SK-N-SH treated with all-trans-retinoic acid at 6 μM for 48 hours (cell line): Measurements from ENCODE around the gene TOM1L2.

ENCODE experiments used
- ATAC-seq: fragments of 200-7000 bp; cut with Tn5 transposase; 3 replicates; pipeline ENCODE4 v1.9.1; 2020; ENCODE audit warnings: mild to moderate bottlenecking, moderate library complexity
- ARNTL ChIP-seq: fragments of 450-650 bp; formaldehyde crosslinking; IDR thresholded peaks from 2 replicates; pipeline ENCODE4 v1.5.0; 2020; ENCODE audit warnings: low read depth, mild to moderate bottlenecking, moderate library complexity, borderline replicate concordance
- BACH2 ChIP-seq: fragments of 250-450 bp; sonication (Bioruptor Pico); IDR thresholded peaks from 2 replicates; pipeline ENCODE4 v1.9.0; 2021; ENCODE audit warnings: mild to moderate bottlenecking, borderline replicate concordance
- CSDC2 ChIP-seq: fragments of 250-450 bp; sonication (Bioruptor Pico); IDR thresholded peaks from 2 replicates; pipeline ENCODE4 v1.5.0; 2020; ENCODE audit warnings: mild to moderate bottlenecking, moderate library complexity
- ESRRG ChIP-seq: fragments of 250-450 bp; sonication (Bioruptor Pico); IDR thresholded peaks from 2 replicates; pipeline ENCODE4 v1.6.1; 2021; ENCODE audit warnings: mild to moderate bottlenecking
- GLIS3 ChIP-seq: fragments of 250-450 bp; sonication (Bioruptor Pico); IDR thresholded peaks from 2 replicates; pipeline ENCODE4 v1.5.0; 2020; ENCODE audit warnings: mild to moderate bottlenecking, moderate library complexity
- ISL1 ChIP-seq: fragments of 250-450 bp; sonication (Bioruptor Pico); IDR thresholded peaks from 2 replicates; pipeline ENCODE4 v2.1.2; 2022; ENCODE audit warnings: mild to moderate bottlenecking, moderate library complexity
- PPARA ChIP-seq: fragments of 250-450 bp; sonication (Bioruptor Pico); IDR thresholded peaks from 2 replicates; pipeline ENCODE4 v1.5.0; 2020; ENCODE audit warnings: mild to moderate bottlenecking, borderline replicate concordance
- SNAI2 ChIP-seq: fragments of 250-450 bp; sonication (Bioruptor Pico); IDR thresholded peaks from 2 replicates; pipeline ENCODE4 v1.5.0; 2020; ENCODE audit warnings: mild to moderate bottlenecking, moderate library complexity
- TCF4 ChIP-seq: fragments of 250-450 bp; sonication (Bioruptor Pico); IDR thresholded peaks from 2 replicates; pipeline ENCODE4 v1.8.0; 2021; ENCODE audit warnings: mild to moderate bottlenecking, moderate library complexity, borderline replicate concordance
- TOX ChIP-seq: fragments of 250-450 bp; sonication (Bioruptor Pico); IDR thresholded peaks from 2 replicates; pipeline ENCODE4 v1.8.0; 2021; ENCODE audit warnings: mild to moderate bottlenecking, moderate library complexity, borderline replicate concordance
- ZC3H10 ChIP-seq: fragments of 250-450 bp; sonication (Bioruptor Pico); IDR thresholded peaks from 2 replicates; pipeline ENCODE4 v1.5.1; 2021; ENCODE audit warnings: mild to moderate bottlenecking, moderate library complexity
- ZFP30 ChIP-seq: fragments of 450-650 bp; formaldehyde crosslinking; IDR thresholded peaks from 2 replicates; pipeline ENCODE4 v1.5.0; 2022; ENCODE audit warnings: mild to moderate bottlenecking, moderate library complexity
- ZNF565 ChIP-seq: fragments of 450-650 bp; formaldehyde crosslinking; conservative IDR thresholded peaks from 2 replicates; pipeline ENCODE4 v1.5.0; 2020; ENCODE audit warnings: low read depth, mild to moderate bottlenecking, moderate library complexity
- ZNF70 ChIP-seq: fragments of 450-650 bp; formaldehyde crosslinking; IDR thresholded peaks from 2 replicates; pipeline ENCODE4 v1.5.0; 2020; ENCODE audit warnings: mild to moderate bottlenecking, moderate library complexity
- TF ChIP-seq, protein P1 (sequence below): fragments of 250-450 bp; sonication (Bioruptor Pico); IDR thresholded peaks from 2 replicates; pipeline ENCODE4 v1.5.1; 2020; ENCODE audit warnings: low read depth, mild to moderate bottlenecking, moderate library complexity
- TF ChIP-seq, protein P2 (sequence below): fragments of 250-450 bp; sonication (Bioruptor Pico); IDR thresholded peaks from 2 replicates; pipeline ENCODE4 v1.5.0; 2020; ENCODE audit warnings: mild to moderate bottlenecking, moderate library complexity
- TF ChIP-seq, protein P3 (sequence below): fragments of 250-450 bp; sonication (Bioruptor Pico); IDR thresholded peaks from 2 replicates; pipeline ENCODE4 v1.8.0; 2020; ENCODE audit warnings: mild to moderate bottlenecking, moderate library complexity, borderline replicate concordance
- TF ChIP-seq, protein P4 (sequence below): fragments of 250-450 bp; sonication (Bioruptor Pico); IDR thresholded peaks from 2 replicates; pipeline ENCODE4 v1.5.1; 2021; ENCODE audit warnings: mild to moderate bottlenecking, moderate library complexity
- TF ChIP-seq, protein P5 (sequence below): fragments of 250-450 bp; sonication (Bioruptor Pico); IDR thresholded peaks from 2 replicates; pipeline ENCODE4 v1.8.0; 2021; ENCODE audit warnings: low read depth, mild to moderate bottlenecking, moderate library complexity, borderline replicate concordance

Gene TOM1L2

DNA sequence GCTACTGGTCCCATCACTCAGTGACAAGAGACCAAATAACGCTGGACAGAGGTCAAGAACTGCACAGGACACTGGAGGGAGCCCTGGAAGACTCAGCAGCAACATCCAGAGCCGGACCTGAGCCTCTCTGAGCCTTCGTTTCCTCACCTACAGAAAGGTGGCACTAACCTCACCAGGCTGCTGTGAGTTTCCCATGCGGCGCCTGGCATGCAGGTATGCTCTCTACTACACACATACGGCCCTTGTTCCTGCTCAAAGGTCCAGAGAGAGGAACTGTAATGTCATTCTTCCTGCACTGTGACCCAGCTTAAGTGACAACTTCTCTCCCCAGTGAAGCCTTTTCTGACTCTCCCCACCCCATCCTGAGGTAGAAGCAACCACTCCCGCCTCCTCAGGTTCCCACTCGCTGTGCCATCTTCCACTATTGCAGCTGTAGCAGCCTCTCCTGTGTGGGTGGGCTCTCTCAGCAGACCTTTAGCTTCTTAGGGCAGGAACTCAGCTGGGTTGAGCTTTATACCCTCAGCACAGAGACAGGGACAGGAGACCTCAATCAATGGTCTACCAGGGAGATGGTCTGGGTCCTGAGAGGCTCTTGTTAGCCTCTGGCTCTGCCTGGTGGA lies 91.5 kb downstream of the TOM1L2 start:
- ATAC-seq = no peak
- no peak for TF ChIP-seq SNAI2 (CRISPR knock-in tag)
- TF ChIP-seq, protein P1, sequence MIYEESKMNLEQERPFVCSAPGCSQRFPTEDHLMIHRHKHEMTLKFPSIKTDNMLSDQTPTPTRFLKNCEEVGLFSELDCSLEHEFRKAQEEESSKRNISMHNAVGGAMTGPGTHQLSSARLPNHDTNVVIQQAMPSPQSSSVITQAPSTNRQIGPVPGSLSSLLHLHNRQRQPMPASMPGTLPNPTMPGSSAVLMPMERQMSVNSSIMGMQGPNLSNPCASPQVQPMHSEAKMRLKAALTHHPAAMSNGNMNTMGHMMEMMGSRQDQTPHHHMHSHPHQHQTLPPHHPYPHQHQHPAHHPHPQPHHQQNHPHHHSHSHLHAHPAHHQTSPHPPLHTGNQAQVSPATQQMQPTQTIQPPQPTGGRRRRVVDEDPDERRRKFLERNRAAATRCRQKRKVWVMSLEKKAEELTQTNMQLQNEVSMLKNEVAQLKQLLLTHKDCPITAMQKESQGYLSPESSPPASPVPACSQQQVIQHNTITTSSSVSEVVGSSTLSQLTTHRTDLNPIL (CRISPR knock-in tag) = no peak
- TF ChIP-seq ZC3H10 (CRISPR knock-in tag) = no peak
- TF ChIP-seq ZNF70 = no peak
- TF ChIP-seq, protein P2, sequence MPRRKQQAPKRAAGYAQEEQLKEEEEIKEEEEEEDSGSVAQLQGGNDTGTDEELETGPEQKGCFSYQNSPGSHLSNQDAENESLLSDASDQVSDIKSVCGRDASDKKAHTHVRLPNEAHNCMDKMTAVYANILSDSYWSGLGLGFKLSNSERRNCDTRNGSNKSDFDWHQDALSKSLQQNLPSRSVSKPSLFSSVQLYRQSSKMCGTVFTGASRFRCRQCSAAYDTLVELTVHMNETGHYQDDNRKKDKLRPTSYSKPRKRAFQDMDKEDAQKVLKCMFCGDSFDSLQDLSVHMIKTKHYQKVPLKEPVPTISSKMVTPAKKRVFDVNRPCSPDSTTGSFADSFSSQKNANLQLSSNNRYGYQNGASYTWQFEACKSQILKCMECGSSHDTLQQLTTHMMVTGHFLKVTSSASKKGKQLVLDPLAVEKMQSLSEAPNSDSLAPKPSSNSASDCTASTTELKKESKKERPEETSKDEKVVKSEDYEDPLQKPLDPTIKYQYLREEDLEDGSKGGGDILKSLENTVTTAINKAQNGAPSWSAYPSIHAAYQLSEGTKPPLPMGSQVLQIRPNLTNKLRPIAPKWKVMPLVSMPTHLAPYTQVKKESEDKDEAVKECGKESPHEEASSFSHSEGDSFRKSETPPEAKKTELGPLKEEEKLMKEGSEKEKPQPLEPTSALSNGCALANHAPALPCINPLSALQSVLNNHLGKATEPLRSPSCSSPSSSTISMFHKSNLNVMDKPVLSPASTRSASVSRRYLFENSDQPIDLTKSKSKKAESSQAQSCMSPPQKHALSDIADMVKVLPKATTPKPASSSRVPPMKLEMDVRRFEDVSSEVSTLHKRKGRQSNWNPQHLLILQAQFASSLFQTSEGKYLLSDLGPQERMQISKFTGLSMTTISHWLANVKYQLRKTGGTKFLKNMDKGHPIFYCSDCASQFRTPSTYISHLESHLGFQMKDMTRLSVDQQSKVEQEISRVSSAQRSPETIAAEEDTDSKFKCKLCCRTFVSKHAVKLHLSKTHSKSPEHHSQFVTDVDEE (CRISPR knock-in tag) = no peak
- no peak for TF ChIP-seq TOX
- TF ChIP-seq CSDC2 (CRISPR knock-in tag) = no peak
- TF ChIP-seq GLIS3 (CRISPR knock-in tag) = no peak
- TF ChIP-seq, protein P3, sequence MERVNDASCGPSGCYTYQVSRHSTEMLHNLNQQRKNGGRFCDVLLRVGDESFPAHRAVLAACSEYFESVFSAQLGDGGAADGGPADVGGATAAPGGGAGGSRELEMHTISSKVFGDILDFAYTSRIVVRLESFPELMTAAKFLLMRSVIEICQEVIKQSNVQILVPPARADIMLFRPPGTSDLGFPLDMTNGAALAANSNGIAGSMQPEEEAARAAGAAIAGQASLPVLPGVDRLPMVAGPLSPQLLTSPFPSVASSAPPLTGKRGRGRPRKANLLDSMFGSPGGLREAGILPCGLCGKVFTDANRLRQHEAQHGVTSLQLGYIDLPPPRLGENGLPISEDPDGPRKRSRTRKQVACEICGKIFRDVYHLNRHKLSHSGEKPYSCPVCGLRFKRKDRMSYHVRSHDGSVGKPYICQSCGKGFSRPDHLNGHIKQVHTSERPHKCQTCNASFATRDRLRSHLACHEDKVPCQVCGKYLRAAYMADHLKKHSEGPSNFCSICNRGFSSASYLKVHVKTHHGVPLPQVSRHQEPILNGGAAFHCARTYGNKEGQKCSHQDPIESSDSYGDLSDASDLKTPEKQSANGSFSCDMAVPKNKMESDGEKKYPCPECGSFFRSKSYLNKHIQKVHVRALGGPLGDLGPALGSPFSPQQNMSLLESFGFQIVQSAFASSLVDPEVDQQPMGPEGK (CRISPR knock-in tag) = no peak
- no peak for TF ChIP-seq ARNTL (CRISPR knock-in tag)
- no peak for TF ChIP-seq ISL1 (CRISPR knock-in tag)
- no peak for TF ChIP-seq ESRRG (CRISPR knock-in tag)
- TF ChIP-seq, protein P4, sequence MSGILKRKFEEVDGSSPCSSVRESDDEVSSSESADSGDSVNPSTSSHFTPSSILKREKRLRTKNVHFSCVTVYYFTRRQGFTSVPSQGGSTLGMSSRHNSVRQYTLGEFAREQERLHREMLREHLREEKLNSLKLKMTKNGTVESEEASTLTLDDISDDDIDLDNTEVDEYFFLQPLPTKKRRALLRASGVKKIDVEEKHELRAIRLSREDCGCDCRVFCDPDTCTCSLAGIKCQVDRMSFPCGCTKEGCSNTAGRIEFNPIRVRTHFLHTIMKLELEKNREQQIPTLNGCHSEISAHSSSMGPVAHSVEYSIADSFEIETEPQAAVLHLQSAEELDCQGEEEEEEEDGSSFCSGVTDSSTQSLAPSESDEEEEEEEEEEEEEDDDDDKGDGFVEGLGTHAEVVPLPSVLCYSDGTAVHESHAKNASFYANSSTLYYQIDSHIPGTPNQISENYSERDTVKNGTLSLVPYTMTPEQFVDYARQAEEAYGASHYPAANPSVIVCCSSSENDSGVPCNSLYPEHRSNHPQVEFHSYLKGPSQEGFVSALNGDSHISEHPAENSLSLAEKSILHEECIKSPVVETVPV (CRISPR knock-in tag) = no peak
- TF ChIP-seq PPARA (CRISPR knock-in tag) = no peak
- TF ChIP-seq, protein P5, sequence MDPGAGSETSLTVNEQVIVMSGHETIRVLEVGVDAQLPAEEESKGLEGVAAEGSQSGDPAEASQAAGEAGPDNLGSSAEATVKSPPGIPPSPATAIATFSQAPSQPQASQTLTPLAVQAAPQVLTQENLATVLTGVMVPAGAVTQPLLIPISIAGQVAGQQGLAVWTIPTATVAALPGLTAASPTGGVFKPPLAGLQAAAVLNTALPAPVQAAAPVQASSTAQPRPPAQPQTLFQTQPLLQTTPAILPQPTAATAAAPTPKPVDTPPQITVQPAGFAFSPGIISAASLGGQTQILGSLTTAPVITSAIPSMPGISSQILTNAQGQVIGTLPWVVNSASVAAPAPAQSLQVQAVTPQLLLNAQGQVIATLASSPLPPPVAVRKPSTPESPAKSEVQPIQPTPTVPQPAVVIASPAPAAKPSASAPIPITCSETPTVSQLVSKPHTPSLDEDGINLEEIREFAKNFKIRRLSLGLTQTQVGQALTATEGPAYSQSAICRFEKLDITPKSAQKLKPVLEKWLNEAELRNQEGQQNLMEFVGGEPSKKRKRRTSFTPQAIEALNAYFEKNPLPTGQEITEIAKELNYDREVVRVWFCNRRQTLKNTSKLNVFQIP = no peak
- no peak for TF ChIP-seq TCF4 (CRISPR knock-in tag)
- no peak for TF ChIP-seq ZNF565 (CRISPR knock-in tag)

DNA sequence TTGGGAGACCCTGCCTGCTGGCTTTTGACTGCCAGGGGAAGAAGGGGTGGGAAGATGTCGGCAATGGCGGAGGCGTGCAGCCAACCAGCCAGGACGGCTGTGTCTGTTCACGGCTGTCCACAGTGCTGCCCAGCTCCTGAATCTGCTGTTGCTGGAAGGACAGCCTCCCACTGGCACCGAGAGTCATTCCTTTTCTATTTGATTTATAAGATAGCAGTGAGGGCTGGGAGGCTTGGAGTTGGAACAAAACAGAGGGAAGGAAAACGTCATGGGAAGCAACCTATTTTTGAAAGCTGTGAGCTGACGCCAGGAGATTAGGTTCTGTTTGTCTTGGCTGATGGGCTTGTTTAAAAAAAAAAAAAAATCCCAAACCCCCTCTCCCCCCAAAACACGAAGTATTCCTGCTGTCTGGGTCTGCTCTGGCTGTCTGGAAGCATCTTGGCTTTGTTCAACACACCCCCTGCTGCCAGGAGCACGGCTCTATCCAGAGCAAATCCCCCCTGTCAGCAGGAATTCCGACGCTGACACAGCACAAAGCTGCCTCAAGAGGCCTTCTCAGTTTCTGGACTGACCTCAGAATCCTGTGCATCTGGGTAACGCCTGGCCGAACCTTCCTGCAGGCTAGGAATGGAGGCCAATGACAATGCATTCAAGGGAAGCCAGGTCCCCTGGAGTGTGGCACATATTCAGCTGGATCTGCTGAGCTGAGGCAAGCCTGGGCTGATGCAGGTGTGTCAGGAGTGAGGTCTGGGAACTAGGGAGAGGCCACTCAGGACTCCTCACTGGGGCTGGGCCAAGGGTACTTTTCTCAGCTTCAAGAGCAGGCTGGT lies 94.5 kb downstream of the TOM1L2 start:
- ATAC-seq = peak; percentile 89
- TF ChIP-seq ZNF565 (CRISPR knock-in tag) (no peak), TCF4 (CRISPR knock-in tag) (peak; percentile 39; the same call in 1 of the 2 replicates), CSDC2 (CRISPR knock-in tag) (peak; percentile 86), ARNTL (CRISPR knock-in tag) (no peak), SNAI2 (CRISPR knock-in tag) (peak; percentile 23; the same call in 1 of the 2 replicates), ZFP30 (CRISPR knock-in tag) (no peak), ISL1 (CRISPR knock-in tag) (peak; percentile 77), BACH2 (CRISPR knock-in tag) (peak; percentile 64; the same call in 1 of the 2 replicates), ZNF70 (0 out of 2 replicates have a peak, but pooled peaks have one; percentile 9), ESRRG (CRISPR knock-in tag) (no peak)
- TF ChIP-seq, protein P3 (CRISPR knock-in tag) = no peak
- TF ChIP-seq, protein P4 (CRISPR knock-in tag) = peak; percentile 52; the same call in 1 of the 2 replicates
- TF ChIP-seq, protein P1 (CRISPR knock-in tag) = peak; percentile 49; the same call in 1 of the 2 replicates
